Nephron progenitor cell (in vitro differentiated cells): Measurements from ENCODE around the gene PITHD1.

ENCODE experiments used
- DNase-seq: peaks from one replicate; pipeline ENCODE4 v3.0.0; 2021
- H3K27ac Mint-ChIP-seq: 2 replicates; pipeline ENCODE4 v1.8.0; 2021; ENCODE audit warnings: mild to moderate bottlenecking, moderate library complexity, mixed read lengths
- H3K27me3 Mint-ChIP-seq: 2 replicates; pipeline ENCODE4 v1.8.0; 2021; ENCODE audit warnings: mild to moderate bottlenecking, low read depth, mixed read lengths; ENCODE audit not compliant: poor library complexity
- H3K36me3 Mint-ChIP-seq: 2 replicates; pipeline ENCODE4 v1.8.0; 2021; ENCODE audit warnings: low read depth, mixed read lengths
- H3K4me1 Mint-ChIP-seq: 2 replicates; pipeline ENCODE4 v1.8.0; 2021; ENCODE audit warnings: mixed read lengths
- H3K4me3 Mint-ChIP-seq: 2 replicates; pipeline ENCODE4 v1.8.0; 2021; ENCODE audit warnings: mild to moderate bottlenecking, moderate library complexity, mixed read lengths
- H3K9me3 Mint-ChIP-seq: 2 replicates; pipeline ENCODE4 v1.8.0; 2021; ENCODE audit warnings: mild to moderate bottlenecking, moderate library complexity, mixed read lengths
- TF ChIP-seq, protein P1 (sequence below): fragments of 200-600 bp; sonication (generic); IDR thresholded peaks from 2 replicates; pipeline ENCODE4 v1.5.0; 2021; ENCODE audit warnings: antibody characterized with exemption

The PITHD1 gene

DNA sequence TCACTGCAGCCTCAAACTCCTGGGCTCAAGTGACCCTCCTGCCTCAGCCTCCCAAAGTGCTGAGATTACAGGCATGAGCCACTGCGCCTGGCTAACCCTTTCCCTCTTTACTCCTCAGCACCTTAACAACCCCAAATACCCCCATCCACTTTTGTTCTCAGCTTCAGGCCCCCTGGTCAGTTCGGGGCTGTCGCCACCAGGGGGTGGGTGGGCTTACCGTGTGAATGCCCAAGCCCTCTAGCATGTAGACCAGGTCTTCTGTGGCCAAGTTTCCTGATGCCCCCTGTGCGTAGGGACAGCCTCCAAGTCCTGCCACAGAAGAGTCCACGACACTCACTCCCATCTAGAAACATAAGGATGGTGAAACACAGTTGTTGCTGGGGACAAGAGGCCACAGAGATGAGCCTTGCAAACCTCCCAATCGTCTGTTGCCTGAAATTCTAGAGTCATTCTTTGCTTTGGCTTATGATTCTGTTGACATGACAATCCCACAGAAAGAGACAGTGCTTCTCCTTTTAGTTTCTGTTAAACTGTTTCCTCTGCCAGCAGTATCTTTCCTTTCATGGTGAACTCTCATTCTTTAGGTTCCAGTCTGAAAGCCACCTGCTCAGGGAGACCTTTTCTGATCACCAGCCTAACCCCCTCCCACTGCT is 26.1 kb downstream of the PITHD1 start:
- H3K4me1 Mint-ChIP-seq: peaks cover 13% of the 10 kb centered on the region
- TF ChIP-seq, protein P1, sequence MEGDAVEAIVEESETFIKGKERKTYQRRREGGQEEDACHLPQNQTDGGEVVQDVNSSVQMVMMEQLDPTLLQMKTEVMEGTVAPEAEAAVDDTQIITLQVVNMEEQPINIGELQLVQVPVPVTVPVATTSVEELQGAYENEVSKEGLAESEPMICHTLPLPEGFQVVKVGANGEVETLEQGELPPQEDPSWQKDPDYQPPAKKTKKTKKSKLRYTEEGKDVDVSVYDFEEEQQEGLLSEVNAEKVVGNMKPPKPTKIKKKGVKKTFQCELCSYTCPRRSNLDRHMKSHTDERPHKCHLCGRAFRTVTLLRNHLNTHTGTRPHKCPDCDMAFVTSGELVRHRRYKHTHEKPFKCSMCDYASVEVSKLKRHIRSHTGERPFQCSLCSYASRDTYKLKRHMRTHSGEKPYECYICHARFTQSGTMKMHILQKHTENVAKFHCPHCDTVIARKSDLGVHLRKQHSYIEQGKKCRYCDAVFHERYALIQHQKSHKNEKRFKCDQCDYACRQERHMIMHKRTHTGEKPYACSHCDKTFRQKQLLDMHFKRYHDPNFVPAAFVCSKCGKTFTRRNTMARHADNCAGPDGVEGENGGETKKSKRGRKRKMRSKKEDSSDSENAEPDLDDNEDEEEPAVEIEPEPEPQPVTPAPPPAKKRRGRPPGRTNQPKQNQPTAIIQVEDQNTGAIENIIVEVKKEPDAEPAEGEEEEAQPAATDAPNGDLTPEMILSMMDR: peak; percentile 29
- H3K9me3 Mint-ChIP-seq: no peaks in the 10 kb centered on the region
- H3K27ac Mint-ChIP-seq: no peak overlapping the region
- H3K36me3 Mint-ChIP-seq: peaks cover 27% of the 10 kb centered on the region
- no peak overlapping the region for H3K4me3 Mint-ChIP-seq
- peaks cover 14% of the 10 kb centered on the region for H3K27me3 Mint-ChIP-seq
- DNase-seq: peak; percentile 34

DNA sequence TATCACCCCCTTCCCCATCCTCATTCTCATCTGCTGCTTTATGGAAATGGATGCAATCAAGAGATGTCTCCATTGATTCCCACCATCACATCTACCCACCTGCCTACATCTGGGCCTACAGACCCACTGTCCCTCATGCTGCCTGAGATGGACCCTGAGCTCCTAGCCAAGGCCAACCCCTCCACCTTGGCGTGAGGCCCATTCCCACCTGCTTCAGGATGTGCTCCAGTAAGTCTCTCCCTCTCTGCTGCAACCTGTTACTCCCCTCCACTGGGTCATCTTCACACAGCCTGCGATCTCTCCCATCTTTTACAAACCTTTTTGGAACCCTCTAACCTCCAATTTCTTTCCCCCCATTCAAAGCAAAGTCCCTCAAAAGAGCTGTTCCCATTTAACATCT is 26.8 kb downstream of the PITHD1 start:
- TF ChIP-seq, protein P1: no peak
- Mint-ChIP-seq H3K27me3 (peaks cover 14% of the 10 kb centered on the region), H3K36me3 (peaks cover 27% of the 10 kb centered on the region), H3K9me3 (no peaks in the 10 kb centered on the region), H3K4me1 (peaks cover 6% of the 10 kb centered on the region), H3K4me3 (no peak overlapping the region), H3K27ac (no peak overlapping the region)
- no peak for DNase-seq

DNA sequence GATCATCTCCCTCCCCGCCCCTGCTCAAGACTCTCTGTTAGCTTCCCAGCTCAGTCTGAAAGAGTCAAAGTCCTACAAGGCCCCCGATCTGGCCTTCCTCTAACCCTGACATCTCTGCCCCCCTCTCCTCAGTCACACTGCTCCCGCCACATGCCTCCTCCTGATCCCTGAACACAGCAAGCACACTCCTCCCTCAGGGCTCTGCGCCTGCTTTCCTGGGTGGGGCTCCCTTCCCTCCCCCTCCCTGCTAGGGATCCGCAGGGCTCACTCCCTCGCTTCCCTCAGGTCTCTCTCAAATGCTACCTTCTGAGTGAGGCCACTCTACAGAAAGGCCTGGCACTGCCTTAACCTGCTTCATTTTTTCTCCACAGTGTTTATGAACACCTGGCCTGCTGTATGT is 28.1 kb downstream of the PITHD1 start:
- TF ChIP-seq, protein P1: no peak
- Mint-ChIP-seq H3K27me3 (peaks cover 11% of the 10 kb centered on the region), H3K4me3 (no peak overlapping the region), H3K9me3 (no peaks in the 10 kb centered on the region), H3K27ac (no peak overlapping the region), H3K36me3 (peaks cover 30% of the 10 kb centered on the region), H3K4me1 (peaks cover 9% of the 10 kb centered on the region)
- DNase-seq: no peak

DNA sequence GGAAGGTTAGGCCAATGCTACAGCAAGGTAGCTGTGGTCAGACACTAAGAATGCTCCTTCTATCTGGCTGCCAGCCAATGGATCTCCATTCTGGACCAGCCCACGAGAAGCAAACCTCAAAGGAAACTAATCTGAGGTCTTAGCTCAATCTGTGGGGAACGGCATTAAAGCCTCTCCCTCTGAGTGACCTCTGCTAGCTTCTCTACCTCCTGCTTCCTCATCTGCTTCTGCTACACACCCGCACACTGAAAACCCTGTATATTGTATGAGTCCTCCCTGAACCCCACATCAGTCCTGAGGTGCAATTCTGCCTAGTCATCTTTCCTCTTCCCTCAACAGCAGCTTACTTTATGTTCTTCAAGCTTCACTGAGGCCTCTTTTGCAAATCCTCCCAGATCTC is 29.2 kb downstream of the PITHD1 start:
- TF ChIP-seq, protein P1: no peak
- Mint-ChIP-seq H3K4me1 (peaks cover 7% of the 10 kb centered on the region), H3K4me3 (no peak overlapping the region), H3K27ac (peak overlapping the region; percentile 14), H3K9me3 (no peaks in the 10 kb centered on the region), H3K27me3 (peaks cover under 1% of the 10 kb centered on the region), H3K36me3 (peaks cover 34% of the 10 kb centered on the region)
- no peak for DNase-seq

DNA sequence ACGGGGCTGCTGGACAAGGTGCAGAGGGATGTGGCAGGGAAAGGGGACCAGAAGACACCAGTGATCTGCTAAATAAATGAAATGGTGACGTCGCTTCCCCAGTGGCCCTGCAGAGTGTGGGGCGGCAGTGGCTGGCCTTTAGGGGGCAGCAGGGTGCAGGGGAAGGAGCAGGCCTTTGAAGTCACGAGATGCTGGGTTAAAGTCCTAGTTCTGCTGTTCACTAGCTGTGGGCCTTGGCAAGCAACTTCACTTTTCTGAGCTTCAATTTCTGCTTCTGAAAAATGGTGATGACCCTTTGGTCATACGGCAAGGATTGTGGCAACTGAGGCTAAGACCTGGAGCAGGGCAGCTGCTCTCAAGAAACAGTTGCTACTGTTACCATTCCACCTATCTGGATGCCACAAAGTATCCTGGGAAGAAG is 31.5 kb downstream of the PITHD1 start:
- TF ChIP-seq, protein P1: peak; percentile 58
- Mint-ChIP-seq H3K9me3 (no peaks in the 10 kb centered on the region), H3K27ac (no peak overlapping the region), H3K4me3 (no peak overlapping the region), H3K4me1 (peaks cover 7% of the 10 kb centered on the region), H3K27me3 (no peaks in the 10 kb centered on the region), H3K36me3 (peaks cover 32% of the 10 kb centered on the region)
- DNase-seq: peak; percentile 61

DNA sequence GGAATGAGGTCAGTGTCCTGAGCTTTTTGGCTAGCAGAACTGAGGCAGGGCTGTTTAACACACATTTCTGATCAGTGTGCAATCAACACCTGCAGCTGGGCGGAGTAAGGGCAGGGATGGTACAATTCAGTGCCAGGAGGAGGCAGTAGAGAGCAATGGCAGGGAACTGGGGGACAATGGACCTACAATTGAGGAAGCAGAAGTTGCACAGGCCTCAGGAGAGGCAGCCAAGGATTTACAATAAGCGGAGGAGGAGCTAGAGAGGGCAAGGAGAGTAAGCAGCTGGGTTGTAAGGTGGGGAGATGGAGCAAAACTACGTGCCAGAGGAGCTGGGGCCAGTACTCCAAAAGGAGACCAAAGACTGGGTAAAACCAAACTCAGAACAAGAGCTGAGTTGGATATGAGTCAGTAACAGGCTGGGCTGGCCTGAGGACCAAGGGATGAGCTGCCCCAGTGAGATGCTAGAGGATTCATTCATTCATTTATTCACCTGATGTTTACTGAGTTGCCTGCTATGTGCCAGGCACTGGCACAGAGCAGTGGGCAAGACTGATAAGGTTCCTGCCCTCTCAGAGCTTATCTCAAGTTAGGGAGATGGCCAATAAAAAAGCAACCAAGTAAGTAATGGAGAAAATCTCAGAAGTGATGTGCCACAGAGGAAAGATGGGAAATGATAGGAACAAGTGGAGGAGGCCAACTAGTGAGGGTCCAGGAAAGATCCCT is 32.8 kb downstream of the PITHD1 start:
- Mint-ChIP-seq H3K27ac (no peak overlapping the region), H3K36me3 (peaks cover 27% of the 10 kb centered on the region), H3K27me3 (no peaks in the 10 kb centered on the region), H3K9me3 (no peaks in the 10 kb centered on the region), H3K4me1 (peaks cover 7% of the 10 kb centered on the region), H3K4me3 (no peak overlapping the region)
- TF ChIP-seq, protein P1: peak; percentile 69
- peak; percentile 53 for DNase-seq
